Activated T-helper 9 cell treated with anti-CD3 and anti-CD28 coated beads, Interleukin-2, amount 50 U/mL, for 16 hours (primary cell): Measurements from ENCODE around the gene CMTM6.
A peak's percentile ranks its signal among the peaks of the same experiment; 100 is the strongest.
"Not testable (repeated sequence)": the region's sequence is repeated elsewhere in the genome, so short reads cannot be mapped to it uniquely, and the experiment has no call there.

Experiments used
- DNase-seq: peaks from one replicate; pipeline ENCODE4 v3.0.0-alpha.2; 2020; ENCODE audit warnings: low read depth

CMTM6 gene

GRCh38 chr3:32499585-32499984 lies 3.1 kb downstream of the CMTM6 start:
- no peak for DNase-seq

- no peak for DNase-seq
These were observed 3.7 kb downstream of the CMTM6 start for GRCh38 chr3:32498992-32499391.

GRCh38 chr3:32498252-32498651 lies 4.4 kb downstream of the CMTM6 start:
- DNase-seq, result no peak

- DNase-seq, result no peak
These were observed 7.0 kb downstream of the CMTM6 start for GRCh38 chr3:32495609-32496008.

GRCh38 chr3:32495085-32495484 lies 7.6 kb downstream of the CMTM6 start:
- no peak for DNase-seq

DNA sequence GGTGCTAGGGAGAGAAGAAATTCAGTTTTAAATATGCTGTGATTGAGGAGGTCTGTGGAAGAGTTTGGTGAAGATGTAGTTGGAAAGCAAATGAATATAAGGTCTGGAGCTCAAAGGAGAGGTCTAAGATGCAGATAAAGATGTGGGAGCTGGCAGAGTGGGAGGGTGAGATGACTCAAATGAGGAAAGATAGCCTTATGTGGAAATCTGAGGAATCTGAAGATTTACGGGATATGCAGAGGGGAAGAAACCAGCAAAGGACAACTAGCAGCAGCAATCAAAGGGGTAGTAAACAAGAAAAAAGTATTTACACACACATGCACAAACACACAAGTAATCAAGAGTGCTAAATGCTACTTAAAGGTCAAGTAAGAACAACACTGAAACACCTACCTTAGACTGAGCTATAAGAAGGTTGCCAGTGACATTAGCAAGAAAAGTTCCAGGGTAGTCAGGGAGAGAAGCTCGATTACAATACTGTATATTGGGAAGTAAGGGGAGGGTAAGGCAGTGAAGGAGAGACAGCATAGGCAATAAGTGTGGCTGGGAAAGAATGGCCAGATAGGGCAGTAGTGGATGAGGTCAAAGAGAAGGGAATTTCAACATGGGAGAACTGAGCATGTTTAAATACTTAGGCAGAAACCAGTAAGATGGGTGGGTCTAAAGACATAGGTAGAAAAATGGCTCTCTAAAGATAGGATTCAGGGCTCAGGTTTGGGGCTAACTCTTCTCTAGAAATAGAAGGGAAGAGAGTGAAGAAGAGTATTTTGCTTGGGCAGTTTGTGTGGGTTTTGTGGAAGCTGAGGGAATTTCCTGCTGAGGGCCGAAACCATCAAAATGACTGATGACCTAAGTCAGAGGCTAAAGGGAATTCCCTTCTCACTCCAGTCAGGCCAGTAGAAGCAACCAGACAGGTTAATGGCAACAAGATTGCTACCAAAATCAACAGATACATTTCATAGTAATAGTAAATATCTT lies 8.9 kb downstream of the CMTM6 start:
- no peak for DNase-seq

- no peak for DNase-seq
These were observed 9.8 kb downstream of the CMTM6 start for GRCh38 chr3:32492684-32493436.

- no peak for DNase-seq
These were observed 14.1 kb downstream of the CMTM6 start for GRCh38 chr3:32488474-32489008.

DNA sequence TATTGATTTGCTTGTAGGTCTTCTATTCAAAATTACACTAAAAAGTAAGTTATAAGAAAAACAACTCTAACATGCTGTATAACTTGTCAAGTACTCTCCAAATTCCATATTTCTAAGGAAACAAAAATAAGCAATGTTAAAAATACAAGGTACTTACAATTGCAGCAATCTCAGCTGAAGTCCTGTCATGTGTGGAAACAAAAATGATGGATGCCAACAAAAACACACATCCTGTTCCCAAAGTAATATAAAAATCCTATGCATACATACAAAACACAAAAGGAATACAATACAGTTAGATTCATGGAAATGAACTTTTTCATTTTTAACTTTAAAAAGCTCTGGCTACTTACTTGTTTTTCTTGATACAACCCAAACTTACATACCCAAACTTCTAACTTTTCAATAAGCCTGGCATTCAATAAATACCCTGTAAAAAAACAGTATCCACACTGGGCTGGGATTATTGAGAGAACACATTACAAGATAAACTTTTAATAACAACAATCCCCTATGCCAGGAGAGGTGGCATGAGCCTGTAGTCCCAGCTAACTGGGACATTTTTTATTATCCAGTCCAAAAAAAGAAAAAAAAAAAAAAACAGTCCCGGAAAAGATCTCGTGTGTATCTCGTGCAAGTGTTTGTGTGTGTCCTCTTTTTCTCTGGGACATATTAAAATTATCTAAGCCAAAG lies 14.7 kb downstream of the CMTM6 start:
- no peak for DNase-seq

DNA sequence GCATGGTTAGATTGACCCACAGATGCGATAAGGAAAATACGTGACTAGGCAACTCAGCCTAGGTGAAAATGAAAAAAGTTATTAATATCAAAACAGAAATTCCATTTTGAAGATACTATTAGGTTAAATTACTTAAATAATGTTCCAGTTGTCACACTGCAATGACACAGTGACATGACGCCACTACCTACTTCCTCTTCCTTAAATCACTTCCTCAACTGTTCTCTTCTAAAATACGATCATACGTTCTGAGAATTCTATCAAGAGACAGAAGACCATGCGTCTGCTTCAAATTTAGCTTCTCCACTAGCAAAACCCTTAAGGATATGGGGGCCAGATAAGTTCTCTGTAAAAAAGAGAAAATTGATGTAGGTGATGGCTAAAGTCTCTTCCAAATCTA lies 18.2 kb downstream of the CMTM6 start:
- DNase-seq, result no peak

GRCh38 chr3:32483772-32484171 lies 18.9 kb downstream of the CMTM6 start:
- no peak for DNase-seq

GRCh38 chr3:32482693-32483092 lies 20.0 kb downstream of the CMTM6 start:
- DNase-seq, result no peak

DNA sequence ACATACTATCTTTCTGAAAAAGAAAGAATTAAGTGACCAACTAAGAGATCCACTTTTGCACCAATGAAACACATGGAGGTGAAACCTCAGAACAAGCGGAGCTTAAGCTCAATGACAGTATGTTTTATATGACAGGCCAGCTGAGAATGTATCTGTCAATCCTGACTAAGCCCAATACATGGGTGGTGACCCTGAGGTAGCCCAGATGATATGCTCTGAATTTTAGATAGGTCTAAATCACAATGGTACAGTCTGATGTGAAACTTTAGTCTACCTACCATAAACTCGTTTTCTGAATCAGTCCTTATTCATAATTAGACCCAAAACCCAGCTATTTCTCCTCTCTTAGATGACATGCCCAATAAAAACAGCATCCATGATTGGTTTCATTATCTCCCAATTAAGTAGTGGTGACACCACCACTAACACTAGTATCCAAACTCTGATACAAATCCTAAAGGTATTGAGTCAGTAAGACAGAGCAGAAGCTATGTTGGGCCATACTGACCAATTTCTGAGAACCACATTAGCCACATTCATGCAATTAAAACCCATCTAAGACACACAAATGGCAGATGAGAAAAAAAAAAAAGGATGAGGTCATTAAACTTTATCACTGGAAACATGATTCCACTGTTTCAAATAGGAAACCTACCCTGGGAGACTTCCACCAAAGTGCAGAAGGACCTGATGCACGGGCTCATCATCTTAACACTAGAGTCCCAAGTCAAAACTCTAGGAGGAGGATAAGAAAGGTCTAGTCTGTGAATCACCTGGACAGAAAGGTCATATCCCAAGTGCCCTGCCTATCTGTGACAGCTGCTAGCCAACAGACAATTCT lies 20.6 kb downstream of the CMTM6 start:
- DNase-seq, result no peak

GRCh38 chr3:32480604-32481003 lies 22.0 kb downstream of the CMTM6 start:
- DNase-seq, result no peak

DNA sequence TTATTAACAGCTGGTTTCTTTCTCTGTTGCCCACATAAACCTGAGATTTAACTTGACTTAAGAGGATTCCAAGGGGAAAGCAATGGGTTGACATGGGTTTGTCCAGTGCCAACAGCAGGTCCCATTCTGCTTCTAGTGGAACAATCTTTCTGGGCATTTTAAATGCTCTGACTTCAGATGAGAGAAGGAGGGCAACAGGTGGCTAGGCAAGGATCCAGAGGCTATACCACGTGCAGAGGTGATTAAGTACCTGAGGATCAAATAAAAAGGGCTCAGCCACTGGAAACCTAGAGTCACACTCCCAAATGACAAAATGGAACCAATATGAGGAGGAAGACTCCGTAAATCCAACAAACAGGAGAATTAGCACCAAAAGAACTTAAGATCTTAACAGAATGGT lies 28.5 kb downstream of the CMTM6 start:
- DNase-seq, result no peak

DNA sequence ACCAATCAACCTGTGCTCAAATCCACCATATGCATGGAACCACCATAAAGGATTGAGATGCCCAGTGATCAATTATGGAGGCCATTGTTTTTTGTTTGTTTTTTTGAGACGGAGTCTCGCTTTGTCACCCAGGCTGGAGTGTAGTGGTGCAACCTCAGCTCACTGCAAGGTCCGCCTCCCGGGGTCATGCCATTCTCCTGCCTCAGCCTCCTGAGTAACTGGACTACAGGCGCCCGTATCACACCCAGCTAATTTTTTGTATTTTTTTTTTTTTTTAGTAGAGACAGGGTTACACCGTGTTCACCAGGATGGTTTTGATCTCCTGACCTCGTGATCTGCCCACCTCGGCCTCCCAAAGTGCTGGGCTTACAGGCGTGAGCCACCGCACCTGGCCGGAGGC lies 30.5 kb downstream of the CMTM6 start:
- not testable (repeated sequence) for DNase-seq

GRCh38 chr3:32471246-32471645 lies 31.4 kb downstream of the CMTM6 start:
- no peak for DNase-seq

DNA sequence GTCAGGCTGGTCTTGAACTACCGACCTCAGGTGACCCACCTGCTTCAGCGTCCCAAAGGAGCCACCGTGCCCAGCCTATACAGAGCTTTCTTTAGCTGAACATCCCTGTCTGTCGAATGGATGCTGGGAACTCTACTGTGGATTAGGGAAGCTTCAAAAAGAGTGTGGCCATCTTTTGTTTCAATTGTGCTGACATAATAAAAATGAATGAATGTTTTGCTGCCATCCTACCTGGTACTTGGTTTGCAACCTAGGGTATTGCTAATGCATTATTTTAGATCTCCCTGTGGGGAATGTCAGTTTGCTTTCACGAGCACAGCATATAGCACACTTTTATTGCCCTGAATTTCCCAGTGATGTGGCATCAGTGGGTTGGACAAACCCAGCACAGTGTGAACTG lies 32.3 kb downstream of the CMTM6 start:
- no peak for DNase-seq

GRCh38 chr3:32469151-32469874 lies 33.3 kb downstream of the CMTM6 start:
- DNase-seq, result no peak

- peak; percentile 63 for DNase-seq
These were observed 35.1 kb downstream of the CMTM6 start for GRCh38 chr3:32467333-32468070.
